AG04450 (cell line): Measurements from ENCODE around the gene MX2. TPM values are rescaled to one million over a fixed set of nuclear protein-coding genes. Genes with fewer than 3 reads are reported as not detected.

Experiments used
- CTCF ChIA-PET: fragments of 300-600, 350-600 bp; formaldehyde crosslinking; extraction: SDS; loops from one replicate; lab custom pipeline; 2022; ENCODE audit warnings: antibody characterized with exemption, inconsistent platforms; lab: Charles Lee
- POLR2A ChIA-PET: fragments of 350-600 bp; formaldehyde crosslinking; extraction: SDS; loops from one replicate; lab custom pipeline; 2021; ENCODE audit warnings: antibody characterized with exemption, inconsistent platforms; lab: Yijun Ruan, JAX
- DNase-seq: peaks from one replicate; pipeline ENCODE4 v3.0.0-alpha.2; 2011; ENCODE audit warnings: low read depth, low spot score
- H3K27ac ChIP-seq: one replicate; pipeline ENCODE4 v1.5.1; 2012; ENCODE audit warnings: low read depth, low read length, control low read depth
- H3K27me3 ChIP-seq: one replicate; pipeline ENCODE4 v1.6.0; 2012; ENCODE audit warnings: low read length; ENCODE audit not compliant: control insufficient read depth, insufficient read depth
- H3K4me3 ChIP-seq: 2 replicates; pipeline ENCODE4 v1.5.1; 2011; ENCODE audit warnings: mild to moderate bottlenecking, low read depth, low read length, control low read depth
- H3K9me3 ChIP-seq: 2 replicates; pipeline ENCODE4 v1.5.1; 2012; ENCODE audit warnings: low read length; ENCODE audit not compliant: control insufficient read depth, insufficient read depth
- polyA plus RNA-seq: library from polyadenylated mRNA; depleted of rRNA; stranded (reverse); fragments of >200 nt; gene quantifications from 2 replicates; pipeline ENCODE4 v1.2.3, GENCODE V29; 2011
- TF ChIP-seq, protein P1 (sequence below): IDR thresholded peaks from 2 replicates; pipeline ENCODE4 v1.5.1; 2011; ENCODE audit warnings: low read depth, low read length, control low read depth, inconsistent platforms

The MX2 gene
- polyA plus RNA-seq, 1 experiment: 0.82 TPM

GRCh38 chr21:41428847-41429246, 67.0 kb downstream of the MX2 start:
- ChIA-PET POLR2A (no interaction called here), CTCF (no interaction called here)
- H3K27ac ChIP-seq: no peak overlapping the region
- TF ChIP-seq, protein P1, sequence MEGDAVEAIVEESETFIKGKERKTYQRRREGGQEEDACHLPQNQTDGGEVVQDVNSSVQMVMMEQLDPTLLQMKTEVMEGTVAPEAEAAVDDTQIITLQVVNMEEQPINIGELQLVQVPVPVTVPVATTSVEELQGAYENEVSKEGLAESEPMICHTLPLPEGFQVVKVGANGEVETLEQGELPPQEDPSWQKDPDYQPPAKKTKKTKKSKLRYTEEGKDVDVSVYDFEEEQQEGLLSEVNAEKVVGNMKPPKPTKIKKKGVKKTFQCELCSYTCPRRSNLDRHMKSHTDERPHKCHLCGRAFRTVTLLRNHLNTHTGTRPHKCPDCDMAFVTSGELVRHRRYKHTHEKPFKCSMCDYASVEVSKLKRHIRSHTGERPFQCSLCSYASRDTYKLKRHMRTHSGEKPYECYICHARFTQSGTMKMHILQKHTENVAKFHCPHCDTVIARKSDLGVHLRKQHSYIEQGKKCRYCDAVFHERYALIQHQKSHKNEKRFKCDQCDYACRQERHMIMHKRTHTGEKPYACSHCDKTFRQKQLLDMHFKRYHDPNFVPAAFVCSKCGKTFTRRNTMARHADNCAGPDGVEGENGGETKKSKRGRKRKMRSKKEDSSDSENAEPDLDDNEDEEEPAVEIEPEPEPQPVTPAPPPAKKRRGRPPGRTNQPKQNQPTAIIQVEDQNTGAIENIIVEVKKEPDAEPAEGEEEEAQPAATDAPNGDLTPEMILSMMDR: no peak
- peaks cover 19% of the 10 kb centered on the region for H3K27me3 ChIP-seq
- no peak overlapping the region for H3K4me3 ChIP-seq
- no peaks in the 10 kb centered on the region for H3K9me3 ChIP-seq
- no peak for DNase-seq

DNA sequence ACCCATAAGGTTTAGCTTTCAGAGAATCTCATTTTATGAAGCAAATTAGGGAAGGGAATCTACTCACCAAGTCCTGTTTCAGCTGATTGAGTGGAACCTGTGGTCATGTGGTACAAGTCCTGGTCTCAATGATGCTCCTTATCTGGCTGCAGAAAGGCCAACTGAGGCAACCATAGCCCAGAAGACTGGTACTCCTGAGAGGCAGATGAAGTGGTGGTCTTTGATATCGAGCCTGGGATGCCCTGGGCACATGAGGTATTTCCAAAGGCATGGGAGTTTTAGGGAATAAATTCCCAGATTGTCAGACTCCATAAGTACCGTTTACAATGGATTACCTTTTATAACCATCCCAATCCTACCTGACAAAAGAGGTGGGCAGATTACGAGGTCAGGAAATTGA, 67.5 kb downstream of the MX2 start:
- POLR2A ChIA-PET: no interaction called here
- CTCF ChIA-PET: no interaction called here

DNA sequence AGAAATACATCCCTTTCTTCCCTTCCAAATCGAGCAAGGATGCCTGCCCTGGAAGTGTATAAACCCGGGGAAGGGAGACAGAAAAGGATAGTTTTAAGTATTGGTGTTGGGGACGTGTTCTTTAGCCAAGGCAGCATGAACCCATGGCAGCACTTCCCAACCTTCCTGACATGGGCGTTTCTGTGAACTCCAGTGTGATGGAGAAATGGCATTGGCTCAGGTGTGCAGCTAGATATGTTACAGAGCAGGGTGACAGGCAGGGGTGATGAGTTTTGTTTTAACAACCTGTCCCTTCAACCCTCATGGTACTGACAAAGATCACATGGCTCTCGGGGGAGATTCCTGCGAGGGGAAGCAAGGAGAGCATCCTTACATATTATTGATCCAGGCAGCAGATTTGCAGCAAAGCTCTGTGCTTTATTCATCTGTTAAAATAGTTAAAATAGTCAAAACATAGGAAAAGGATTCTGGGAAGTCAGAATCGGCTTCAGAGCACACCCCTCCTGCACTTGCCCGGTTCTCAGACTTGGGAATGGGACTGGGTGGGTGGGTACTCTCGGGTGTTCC, 68.2 kb downstream of the MX2 start:
- Histone ChIP-seq H3K27ac (no peak overlapping the region), H3K4me3 (no peak overlapping the region), H3K27me3 (peaks cover 19% of the 10 kb centered on the region), H3K9me3 (no peaks in the 10 kb centered on the region)
- POLR2A ChIA-PET: no interaction called here
- TF ChIP-seq, protein P1: no peak
- CTCF ChIA-PET: no interaction called here
- no peak for DNase-seq

More for the DNA sequence above, 67.5 kb downstream of the MX2 start:
- Histone ChIP-seq H3K9me3 (no peaks in the 10 kb centered on the region), H3K4me3 (no peak overlapping the region), H3K27me3 (peaks cover 19% of the 10 kb centered on the region), H3K27ac (no peak overlapping the region)
- DNase-seq: no peak
- TF ChIP-seq, protein P1: no peak

DNA sequence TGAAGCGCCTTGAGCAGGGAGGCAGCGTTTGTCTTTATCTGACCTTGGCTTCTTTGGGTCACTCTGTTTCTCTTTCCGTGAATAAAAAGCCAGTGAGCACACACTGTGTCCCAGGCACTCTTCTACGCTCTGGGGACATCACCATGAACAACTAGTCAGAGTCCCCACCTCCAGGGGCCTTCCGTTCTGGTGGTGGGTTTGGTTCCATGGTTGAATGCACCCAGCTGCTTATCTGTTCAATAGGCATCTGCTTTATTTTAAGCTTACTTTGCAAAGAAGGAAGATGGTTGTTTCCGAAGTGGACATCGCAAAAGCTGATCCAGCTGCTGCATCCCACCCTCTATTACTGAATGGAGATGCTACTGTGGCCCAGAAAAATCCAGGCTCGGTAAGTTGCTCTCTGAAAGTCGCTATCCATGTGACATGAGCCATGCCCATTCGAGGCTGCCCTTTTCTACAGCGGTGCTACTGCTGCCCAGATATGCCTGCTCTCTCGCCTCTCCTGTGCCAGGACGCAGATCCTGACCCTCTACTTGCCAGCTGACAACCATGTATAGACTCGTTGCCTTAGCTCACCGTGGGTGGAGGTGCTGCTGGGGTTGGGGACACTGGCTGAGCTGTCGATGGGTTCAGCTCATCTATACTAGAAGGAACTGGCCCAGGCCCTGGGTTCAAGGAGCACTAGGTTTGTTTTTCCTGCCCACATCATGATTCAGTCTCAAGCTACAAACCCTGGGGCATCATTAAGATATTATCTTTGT, 70.1 kb downstream of the MX2 start:
- CTCF ChIA-PET: no interaction called here
- no peak overlapping the region for H3K27ac ChIP-seq
- no peak overlapping the region for H3K4me3 ChIP-seq
- TF ChIP-seq, protein P1: no peak
- POLR2A ChIA-PET: no interaction called here
- peaks cover 12% of the 10 kb centered on the region for H3K27me3 ChIP-seq
- DNase-seq: no peak
- peaks cover 4% of the 10 kb centered on the region; the same call in 1 of the 2 replicates for H3K9me3 ChIP-seq
